K562 (cell line): ENCODE results near the gene GATA2. TPM values are rescaled to one million over a fixed set of nuclear protein-coding genes. Genes with fewer than 3 reads are reported as not detected.

Experiments used
- CAMTA2 ChIP-seq: fragments of 250-450 bp; sonication (Bioruptor Pico); conservative IDR thresholded peaks from 2 replicates; pipeline ENCODE4 v1.5.1; 2022
- CBFA2T2 ChIP-seq: fragments of 450-650 bp; conservative IDR thresholded peaks from 2 replicates; pipeline ENCODE4 v1.6.1; 2017; ENCODE audit warnings: mild to moderate bottlenecking
- EHMT2 ChIP-seq: fragments of 450-650 bp; IDR thresholded peaks from 2 replicates; pipeline ENCODE4 v1.6.1; 2018; ENCODE audit warnings: antibody characterized with exemption
- ETV5 ChIP-seq: sonication (generic); formaldehyde crosslinking; IDR thresholded peaks from 2 replicates; pipeline ENCODE4 v1.4.0; 2020; ENCODE audit warnings: low read depth, mild to moderate bottlenecking, missing genetic modification reagents
- HIVEP1 ChIP-seq: fragments of 250-450 bp; sonication (Bioruptor Pico); IDR thresholded peaks from 2 replicates; pipeline ENCODE4 v1.4.0; 2020; ENCODE audit warnings: mild to moderate bottlenecking
- HNRNPK ChIP-seq: fragments of 200-400 bp; formaldehyde crosslinking; IDR thresholded peaks from one replicate; pipeline ENCODE4 v1.6.1; 2018; ENCODE audit warnings: mild to moderate bottlenecking, low read depth, low read length; ENCODE audit not compliant: poor library complexity, severe bottlenecking
- KLF16 ChIP-seq: IDR thresholded peaks from 2 replicates; pipeline ENCODE4 v1.6.1; 2016; ENCODE audit warnings: antibody characterized with exemption
- MAFG ChIP-seq: fragments of 450-650 bp; conservative IDR thresholded peaks from 2 replicates; pipeline ENCODE4 v1.6.1; 2016; ENCODE audit warnings: missing genetic modification characterization, missing compliant biosample characterization
- NCOA2 ChIP-seq, 2 experiments: fragments of 450-650 bp; IDR thresholded peaks; 2 replicates each; pipeline ENCODE4 v1.6.1; 2018; ENCODE audit warnings: mild to moderate bottlenecking in 2 of 2, moderate library complexity in 1 of 2; ENCODE audit not compliant: partially characterized antibody in 2 of 2
- NFE2L1 ChIP-seq: fragments of 450-650 bp; IDR thresholded peaks from 2 replicates; pipeline ENCODE4 v1.6.1; 2016; ENCODE audit warnings: missing genetic modification characterization, low read depth, mild to moderate bottlenecking, missing compliant biosample characterization, moderate library complexity, borderline replicate concordance
- NFIC ChIP-seq: fragments of 450-650 bp; IDR thresholded peaks from 2 replicates; pipeline ENCODE4 v1.6.1; 2017; ENCODE audit warnings: mild to moderate bottlenecking, inconsistent platforms
- POLR2H ChIP-seq: IDR thresholded peaks from 2 replicates; pipeline ENCODE4 v1.6.1; 2016; ENCODE audit warnings: missing genetic modification characterization, low read depth, mild to moderate bottlenecking, control low read depth, missing compliant biosample characterization, moderate library complexity
- PPARD ChIP-seq: fragments of 250-450 bp; sonication (Bioruptor Pico); IDR thresholded peaks from 2 replicates; pipeline ENCODE4 v1.8.0; 2022; ENCODE audit warnings: inconsistent platforms, mild to moderate bottlenecking, moderate library complexity
- SNIP1 ChIP-seq: fragments of 450-650 bp; IDR thresholded peaks from 2 replicates; pipeline ENCODE4 v1.7.1; 2017; ENCODE audit warnings: low read depth, mild to moderate bottlenecking
- SP1 ChIP-seq: sonication (generic); formaldehyde crosslinking; IDR thresholded peaks from 2 replicates; pipeline ENCODE4 v1.8.1; 2022; ENCODE audit warnings: mild to moderate bottlenecking, missing genetic modification reagents
- SRSF7 ChIP-seq: fragments of 200-400 bp; formaldehyde crosslinking; optimal IDR thresholded peaks from 2 replicates; pipeline ENCODE3; 2017; ENCODE audit warnings: mild to moderate bottlenecking, low read depth, low read length
- ZBTB49 ChIP-seq: sonication (generic); formaldehyde crosslinking; IDR thresholded peaks from 2 replicates; pipeline ENCODE4 v1.8.0; 2022; ENCODE audit warnings: missing genetic modification reagents, mild to moderate bottlenecking, borderline replicate concordance
- ZBTB8A ChIP-seq: fragments of 450-650 bp; IDR thresholded peaks from 2 replicates; pipeline ENCODE4 v1.6.1; 2018; ENCODE audit warnings: mild to moderate bottlenecking, moderate library complexity; ENCODE audit not compliant: partially characterized antibody
- ZMIZ1 ChIP-seq, 2 experiments: fragments of 150-350 bp in 1 of 2; IDR thresholded peaks; 2 replicates each; pipeline ENCODE4 v1.6.1; 2012 to 2016; ENCODE audit warnings: low read depth in 2 of 2, low read length in 2 of 2, mild to moderate bottlenecking in 1 of 2, moderate library complexity in 1 of 2
- ZNF316 ChIP-seq: fragments of 450-650 bp; IDR thresholded peaks from 2 replicates; pipeline ENCODE4 v1.6.1; 2016
- ZNF589 ChIP-seq: fragments of 200-800 bp; sonication (Bioruptor generic); IDR thresholded peaks from 2 replicates; pipeline ENCODE4 v1.6.1; 2016; ENCODE audit warnings: low read depth, missing genetic modification characterization, missing compliant biosample characterization
- ZNF75A ChIP-seq: fragments of 450-650 bp; formaldehyde crosslinking; IDR thresholded peaks from 2 replicates; pipeline ENCODE4 v1.4.0; 2020; ENCODE audit warnings: mild to moderate bottlenecking
- polyA plus RNA-seq, 8 experiments: library from polyadenylated mRNA; depleted of rRNA in 4 of 8; stranded (reverse) in 5 of 8; unstranded in 3 of 8; fragments of >200 nt; fragmentation: Nextera tagmentation in 2 of 8; fragmentation: Illumina TruSeq in 1 of 8; extraction: Ambion mirVana in 2 of 8; extraction: Trizol in 1 of 8; gene quantifications; 2 replicates each; pipeline versions ENCODE4 v1.2.1 to v1.2.3, GENCODE V29; 2011 to 2014; ENCODE audit warnings: inconsistent platforms in 1 of 8, missing spikeins in 1 of 8
- total RNA-seq, 7 experiments: library from RNA; depleted of rRNA in 6 of 7; stranded (reverse); fragments of >200 nt in 6 of 7; fragmentation: Illumina TruSeq in 2 of 7; extraction: Trizol in 2 of 7; gene quantifications; 2 replicates each; pipeline versions ENCODE4 v1.2.1 to v1.2.3, GENCODE V29; 2011 to 2021; ENCODE audit warnings: low replicate concordance in 1 of 7

Gene GATA2
- total and polyA plus RNA-seq, 9 of the 15 experiments (the other 6 are each of a cell fraction or from before 2014, with no cell fraction given) = 8.5 to 218 (median 50.8) TPM

- TF ChIP-seq ZBTB49 (no peak), NFE2L1 (no peak), PPARD (no peak), EHMT2 (no peak), KLF16 (0 out of 2 replicates have a peak, but pooled peaks have one; percentile 4), ZBTB8A (no peak), NFIC (0 out of 2 replicates have a peak, but pooled peaks have one; percentile 11), ETV5 (CRISPR knock-in tag) (0 out of 2 replicates have a peak, but pooled peaks have one; percentile 22), ZNF316 (peak; percentile 89), SNIP1 (no peak), NCOA2 (IDR thresholded peaks at IDR 0.05; ENCODE audit: partially characterized antibody in 2 of 2) (no peak), SRSF7 (no peak), ZNF589 (CRISPR knock-in tag) (no peak), POLR2H (no peak), ZNF75A (no peak), HNRNPK (no peak), CAMTA2 (CRISPR knock-in tag) (no peak), MAFG (peak; percentile 87), ZMIZ1 (IDR thresholded peaks at IDR 0.05; ENCODE audit: low read depth in 2 of 2, low read length in 2 of 2) (no peak), CBFA2T2 (0 out of 2 replicates have a peak, but pooled peaks have one; percentile 1), SP1 (CRISPR knock-in tag) (no peak), HIVEP1 (CRISPR knock-in tag) (no peak)
These were observed 12.1 kb upstream of the GATA2 start (continued) for GRCh38 chr3:128504963-128505730.
